ENCODE results near the gene CCDC167.

The CCDC167 gene

DNA sequence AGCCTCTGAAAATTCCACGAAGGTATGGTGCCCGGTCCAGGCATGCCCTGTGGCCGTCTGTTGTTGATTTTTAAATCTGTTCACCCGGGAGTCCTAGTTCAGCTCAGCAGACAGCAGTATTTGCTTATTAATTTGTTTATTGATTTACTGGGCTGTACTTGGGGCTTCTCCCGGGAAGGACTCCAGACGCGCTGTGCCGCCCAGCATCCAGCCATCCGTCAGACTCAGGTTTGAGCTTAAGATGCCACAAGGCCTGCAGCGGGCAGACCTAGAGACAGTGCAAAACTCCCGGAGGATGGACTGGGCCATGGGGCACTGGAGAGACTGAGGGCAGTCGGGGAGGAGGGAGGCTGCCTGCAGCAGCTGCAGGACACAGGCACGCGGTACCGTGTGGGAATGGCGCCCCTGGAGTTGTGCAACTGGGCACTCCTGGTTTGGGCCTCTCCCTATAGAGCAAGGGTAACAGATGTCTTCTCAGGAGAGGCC, 17.3 kb upstream of the CCDC167 start:
- Histone ChIP-seq H3K27ac (ENCODE audit: low read length) (no peak overlapping the region), H3K4me1 (ENCODE audit: control insufficient read depth in 1 of 2, insufficient read depth in 2 of 2, low read length in 2 of 2) (peaks cover 8 to 11% of the 10 kb centered on the region in 2 donors), H3K4me3 (ENCODE audit: low read depth in 1 of 2, low read length in 2 of 2) (no peak overlapping the region), H3K27me3 (ENCODE audit: low read depth, low read length) (no peaks in the 10 kb centered on the region), H3K9me3 (ENCODE audit: control insufficient read depth in 1 of 2, low read length in 2 of 2) (no peaks in the 10 kb centered on the region), H3K36me3 (ENCODE audit: control insufficient read depth in 1 of 2, insufficient read depth in 2 of 2, low read length in 2 of 2) (no peaks in the 10 kb centered on the region)

DNA sequence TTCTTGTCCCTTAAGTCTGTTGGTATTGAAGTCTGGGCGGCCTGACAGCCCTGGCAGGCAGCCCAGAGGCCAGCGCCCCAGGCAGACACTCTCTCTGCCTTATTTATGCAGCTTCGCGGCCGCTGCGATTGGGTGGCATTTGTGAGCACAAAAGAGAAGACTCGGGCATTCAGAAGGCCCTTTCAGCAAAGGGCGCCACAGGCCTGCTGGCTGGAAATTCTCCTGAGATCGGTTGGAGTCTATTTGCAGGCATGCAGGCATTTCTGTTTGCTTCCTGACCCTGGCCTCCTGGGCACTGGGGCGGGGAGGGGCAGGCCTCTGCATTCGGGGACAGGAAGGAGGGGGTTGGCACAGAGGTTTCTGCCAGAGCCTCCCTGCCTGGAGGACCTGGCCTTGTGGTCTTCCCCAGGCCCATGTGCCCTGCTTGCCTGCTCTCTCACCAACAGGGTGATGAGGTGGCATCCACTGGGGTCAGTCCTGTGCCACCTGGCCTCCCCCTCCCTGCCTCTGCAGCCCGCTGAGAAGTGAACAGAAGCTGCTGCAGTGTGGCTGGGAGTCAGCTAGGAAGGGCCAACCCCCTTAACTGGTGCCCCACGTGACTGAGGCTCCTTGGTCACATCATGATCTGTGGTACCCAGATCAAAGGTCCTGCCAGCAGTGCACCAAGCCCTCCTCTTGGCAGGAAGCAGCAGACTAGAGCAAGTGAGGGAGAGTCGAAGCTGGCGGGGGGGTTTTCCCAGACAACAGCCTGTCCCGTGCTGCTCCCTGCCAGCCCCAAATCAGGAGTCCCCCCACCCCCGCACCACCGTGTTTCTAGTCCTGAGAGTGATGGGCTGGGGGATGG, 16.6 kb upstream of the CCDC167 start:
- no peaks in the 10 kb centered on the region for H3K36me3 ChIP-seq (ENCODE audit: control insufficient read depth in 1 of 2, insufficient read depth in 2 of 2, low read length in 2 of 2)
- no peaks in the 10 kb centered on the region for H3K9me3 ChIP-seq (ENCODE audit: control insufficient read depth in 1 of 2, low read length in 2 of 2)
- H3K4me3 ChIP-seq (ENCODE audit: low read depth in 1 of 2, low read length in 2 of 2): no peak overlapping the region
- H3K27ac ChIP-seq (ENCODE audit: low read length): no peak overlapping the region
- H3K4me1 ChIP-seq (ENCODE audit: control insufficient read depth in 1 of 2, insufficient read depth in 2 of 2, low read length in 2 of 2): peaks cover 8 to 11% of the 10 kb centered on the region in 2 donors
- no peaks in the 10 kb centered on the region for H3K27me3 ChIP-seq (ENCODE audit: low read depth, low read length)

GRCh38 chr6:37515712-37516075, 16.0 kb upstream of the CCDC167 start:
- Histone ChIP-seq H3K4me1 (ENCODE audit: control insufficient read depth in 1 of 2, insufficient read depth in 2 of 2, low read length in 2 of 2) (peaks cover 8 to 11% of the 10 kb centered on the region in 2 donors), H3K4me3 (ENCODE audit: low read depth in 1 of 2, low read length in 2 of 2) (no peak overlapping the region), H3K27me3 (ENCODE audit: low read depth, low read length) (no peaks in the 10 kb centered on the region), H3K9me3 (ENCODE audit: control insufficient read depth in 1 of 2, low read length in 2 of 2) (no peaks in the 10 kb centered on the region), H3K27ac (ENCODE audit: low read length) (no peak overlapping the region), H3K36me3 (ENCODE audit: control insufficient read depth in 1 of 2, insufficient read depth in 2 of 2, low read length in 2 of 2) (no peaks in the 10 kb centered on the region)

DNA sequence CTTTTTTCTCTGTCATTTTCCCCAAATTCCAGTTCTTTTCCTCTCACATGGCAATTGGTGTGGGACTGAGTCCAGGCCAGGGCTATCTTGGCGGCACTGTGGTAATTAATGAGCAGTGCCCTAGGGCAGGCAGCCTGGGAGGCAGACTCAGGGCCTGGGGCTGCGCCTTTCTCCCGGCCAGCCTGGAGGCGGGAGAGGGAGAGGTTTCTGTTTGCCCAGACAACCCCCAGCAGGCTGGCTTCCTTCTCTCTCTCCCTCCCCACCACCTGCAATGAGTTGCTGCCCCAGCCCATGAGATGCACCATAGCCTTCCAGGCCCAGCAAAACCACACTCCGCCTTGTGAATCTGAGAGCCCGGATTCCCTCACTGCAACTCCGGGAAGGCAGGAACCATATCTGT, 15.1 kb upstream of the CCDC167 start:
- Histone ChIP-seq H3K27me3 (ENCODE audit: low read depth, low read length) (no peaks in the 10 kb centered on the region), H3K36me3 (ENCODE audit: control insufficient read depth in 1 of 2, insufficient read depth in 2 of 2, low read length in 2 of 2) (no peaks in the 10 kb centered on the region), H3K27ac (ENCODE audit: low read length) (no peak overlapping the region), H3K9me3 (ENCODE audit: control insufficient read depth in 1 of 2, low read length in 2 of 2) (no peaks in the 10 kb centered on the region), H3K4me3 (ENCODE audit: low read depth in 1 of 2, low read length in 2 of 2) (no peak overlapping the region), H3K4me1 (ENCODE audit: control insufficient read depth in 1 of 2, insufficient read depth in 2 of 2, low read length in 2 of 2) (peaks cover 8 to 11% of the 10 kb centered on the region in 2 donors)

DNA sequence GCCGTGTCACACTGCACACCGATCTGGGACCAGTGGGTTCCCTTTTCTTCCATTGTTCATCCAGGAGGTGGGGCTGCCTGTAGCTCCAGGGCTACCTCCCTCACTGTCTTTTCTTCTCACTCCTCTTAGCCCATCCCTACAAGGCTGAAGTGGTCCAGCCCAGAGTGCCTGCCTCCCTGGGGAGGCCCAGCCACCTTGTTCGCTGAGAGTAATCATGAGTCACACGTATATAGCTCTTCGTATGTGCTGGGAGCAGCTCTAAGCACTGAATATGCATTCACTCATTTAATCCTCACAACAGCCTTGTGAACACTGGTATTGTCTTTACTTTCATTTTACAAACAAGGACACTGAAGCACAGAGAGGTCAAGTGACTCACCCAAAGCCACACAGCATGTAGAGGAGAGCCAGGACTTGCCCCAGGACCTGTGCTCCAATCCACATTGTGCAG, 14.7 kb upstream of the CCDC167 start:
- no peaks in the 10 kb centered on the region for H3K36me3 ChIP-seq (ENCODE audit: control insufficient read depth in 1 of 2, insufficient read depth in 2 of 2, low read length in 2 of 2)
- H3K4me3 ChIP-seq (ENCODE audit: low read depth in 1 of 2, low read length in 2 of 2): no peak overlapping the region
- no peaks in the 10 kb centered on the region for H3K9me3 ChIP-seq (ENCODE audit: control insufficient read depth in 1 of 2, low read length in 2 of 2)
- H3K27me3 ChIP-seq (ENCODE audit: low read depth, low read length): no peaks in the 10 kb centered on the region
- peaks cover 8 to 11% of the 10 kb centered on the region in 2 donors for H3K4me1 ChIP-seq (ENCODE audit: control insufficient read depth in 1 of 2, insufficient read depth in 2 of 2, low read length in 2 of 2)
- no peak overlapping the region for H3K27ac ChIP-seq (ENCODE audit: low read length)

GRCh38 chr6:37513576-37513975, 13.9 kb upstream of the CCDC167 start:
- Histone ChIP-seq H3K4me3 (ENCODE audit: low read depth in 1 of 2, low read length in 2 of 2) (no peak overlapping the region), H3K36me3 (ENCODE audit: control insufficient read depth in 1 of 2, insufficient read depth in 2 of 2, low read length in 2 of 2) (no peaks in the 10 kb centered on the region), H3K27ac (ENCODE audit: low read length) (no peak overlapping the region), H3K27me3 (ENCODE audit: low read depth, low read length) (no peaks in the 10 kb centered on the region), H3K4me1 (ENCODE audit: control insufficient read depth in 1 of 2, insufficient read depth in 2 of 2, low read length in 2 of 2) (peaks cover 8 to 11% of the 10 kb centered on the region in 2 donors), H3K9me3 (ENCODE audit: control insufficient read depth in 1 of 2, low read length in 2 of 2) (no peaks in the 10 kb centered on the region)

GRCh38 chr6:37513155-37513554, 13.5 kb upstream of the CCDC167 start:
- H3K9me3 ChIP-seq (ENCODE audit: control insufficient read depth in 1 of 2, low read length in 2 of 2): no peaks in the 10 kb centered on the region
- H3K27me3 ChIP-seq (ENCODE audit: low read depth, low read length): no peaks in the 10 kb centered on the region
- no peak overlapping the region for H3K4me3 ChIP-seq (ENCODE audit: low read depth in 1 of 2, low read length in 2 of 2)
- H3K4me1 ChIP-seq (ENCODE audit: control insufficient read depth in 1 of 2, insufficient read depth in 2 of 2, low read length in 2 of 2): peaks cover 8 to 11% of the 10 kb centered on the region in 2 donors
- H3K27ac ChIP-seq (ENCODE audit: low read length): no peak overlapping the region
- no peaks in the 10 kb centered on the region for H3K36me3 ChIP-seq (ENCODE audit: control insufficient read depth in 1 of 2, insufficient read depth in 2 of 2, low read length in 2 of 2)

DNA sequence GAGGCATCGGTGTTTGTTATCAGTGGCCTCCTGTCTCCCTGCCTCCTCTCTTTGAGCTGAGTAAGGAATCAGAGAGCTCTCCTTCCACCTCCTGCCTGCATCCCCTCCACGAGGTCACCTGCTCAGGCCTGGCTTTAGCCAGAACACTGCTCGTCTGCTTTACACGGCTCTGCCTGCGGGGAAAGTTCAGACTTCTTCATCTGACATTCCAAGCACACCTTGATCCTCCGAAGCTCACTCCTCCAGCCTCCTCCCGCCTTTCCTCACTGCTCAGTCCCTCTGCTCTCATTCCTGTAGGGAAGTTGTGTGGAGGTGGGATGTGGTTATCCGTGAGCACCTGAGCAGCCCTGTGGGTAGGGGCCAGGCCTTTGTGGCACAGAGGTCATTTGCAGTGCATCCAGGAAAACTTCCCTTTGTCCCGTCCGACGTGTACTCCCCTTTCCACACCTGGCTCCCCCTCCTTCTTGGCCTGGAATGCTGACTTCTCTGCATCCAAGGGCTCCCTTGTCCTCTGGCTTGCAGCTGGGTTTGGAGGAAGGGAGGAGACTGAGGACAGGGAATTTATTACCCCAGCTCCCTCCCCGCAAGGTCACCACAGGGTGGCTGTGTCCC, 12.8 kb upstream of the CCDC167 start:
- H3K27me3 ChIP-seq (ENCODE audit: low read depth, low read length): no peaks in the 10 kb centered on the region
- no peaks in the 10 kb centered on the region for H3K36me3 ChIP-seq (ENCODE audit: control insufficient read depth in 1 of 2, insufficient read depth in 2 of 2, low read length in 2 of 2)
- H3K9me3 ChIP-seq (ENCODE audit: control insufficient read depth in 1 of 2, low read length in 2 of 2): no peaks in the 10 kb centered on the region
- H3K4me3 ChIP-seq (ENCODE audit: low read depth in 1 of 2, low read length in 2 of 2): no peak overlapping the region
- no peak overlapping the region for H3K27ac ChIP-seq (ENCODE audit: low read length)
- H3K4me1 ChIP-seq (ENCODE audit: control insufficient read depth in 1 of 2, insufficient read depth in 2 of 2, low read length in 2 of 2): peaks cover 8 to 11% of the 10 kb centered on the region in 2 donors

GRCh38 chr6:37511910-37512399, 12.3 kb upstream of the CCDC167 start:
- H3K9me3 ChIP-seq (ENCODE audit: control insufficient read depth in 1 of 2, low read length in 2 of 2): no peaks in the 10 kb centered on the region
- H3K4me1 ChIP-seq (ENCODE audit: control insufficient read depth in 1 of 2, insufficient read depth in 2 of 2, low read length in 2 of 2): peaks cover 8 to 11% of the 10 kb centered on the region in 2 donors
- H3K27ac ChIP-seq (ENCODE audit: low read length): no peak overlapping the region
- no peaks in the 10 kb centered on the region for H3K36me3 ChIP-seq (ENCODE audit: control insufficient read depth in 1 of 2, insufficient read depth in 2 of 2, low read length in 2 of 2)
- H3K27me3 ChIP-seq (ENCODE audit: low read depth, low read length): no peaks in the 10 kb centered on the region
- H3K4me3 ChIP-seq (ENCODE audit: low read depth in 1 of 2, low read length in 2 of 2): no peak overlapping the region

GRCh38 chr6:37511201-37511600, 11.5 kb upstream of the CCDC167 start:
- H3K4me1 ChIP-seq (ENCODE audit: control insufficient read depth in 1 of 2, insufficient read depth in 2 of 2, low read length in 2 of 2): peaks cover 5 to 6% of the 10 kb centered on the region in 2 donors
- no peaks in the 10 kb centered on the region for H3K9me3 ChIP-seq (ENCODE audit: control insufficient read depth in 1 of 2, low read length in 2 of 2)
- no peak overlapping the region for H3K27ac ChIP-seq (ENCODE audit: low read length)
- no peaks in the 10 kb centered on the region for H3K36me3 ChIP-seq (ENCODE audit: control insufficient read depth in 1 of 2, insufficient read depth in 2 of 2, low read length in 2 of 2)
- H3K27me3 ChIP-seq (ENCODE audit: low read depth, low read length): no peaks in the 10 kb centered on the region
- no peak overlapping the region for H3K4me3 ChIP-seq (ENCODE audit: low read depth in 1 of 2, low read length in 2 of 2)

DNA sequence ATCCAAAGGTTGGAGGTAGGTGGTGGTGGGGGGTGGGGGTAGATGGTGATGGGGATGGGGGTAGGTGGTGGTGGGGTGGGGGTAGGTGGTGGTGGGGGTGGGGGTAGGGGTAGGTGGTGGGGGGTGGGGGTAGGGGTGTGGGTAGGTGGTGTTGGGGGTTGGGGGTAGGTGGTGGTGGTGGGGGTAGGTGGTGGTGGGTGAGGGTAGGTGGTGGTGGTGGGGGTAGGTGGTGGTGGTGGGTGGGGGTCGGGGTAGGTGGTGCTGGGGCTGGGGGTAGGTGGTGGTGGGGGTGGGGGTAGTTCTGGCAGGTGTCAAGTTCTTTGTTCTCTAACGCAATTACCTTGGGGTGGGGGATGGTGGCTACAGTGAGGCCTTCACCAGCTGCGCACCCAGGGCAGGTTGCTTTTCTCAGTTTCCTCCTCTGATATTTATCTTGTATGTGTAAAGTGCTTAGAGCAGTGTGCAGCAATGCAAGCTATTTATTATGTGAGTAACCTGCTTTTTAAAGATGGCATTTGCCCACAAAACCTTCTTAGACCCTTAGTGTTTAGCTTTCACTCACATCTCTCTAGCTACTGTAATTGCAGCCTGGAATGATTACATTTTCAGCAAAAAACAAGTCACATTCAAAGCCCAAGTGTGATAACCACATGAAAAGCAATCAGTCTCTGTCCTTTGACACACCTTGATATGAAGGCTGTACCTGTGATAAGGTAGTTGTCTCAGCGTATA, 8.2 kb upstream of the CCDC167 start:
- H3K4me1 ChIP-seq (ENCODE audit: control insufficient read depth in 1 of 2, insufficient read depth in 2 of 2, low read length in 2 of 2): no peaks in the 10 kb centered on the region
- no peaks in the 10 kb centered on the region for H3K9me3 ChIP-seq (ENCODE audit: control insufficient read depth in 1 of 2, low read length in 2 of 2)
- H3K4me3 ChIP-seq (ENCODE audit: low read depth in 1 of 2, low read length in 2 of 2): no peak overlapping the region
- no peaks in the 10 kb centered on the region for H3K27me3 ChIP-seq (ENCODE audit: low read depth, low read length)
- no peak overlapping the region for H3K27ac ChIP-seq (ENCODE audit: low read length)
- no peaks in the 10 kb centered on the region for H3K36me3 ChIP-seq (ENCODE audit: control insufficient read depth in 1 of 2, insufficient read depth in 2 of 2, low read length in 2 of 2)
